ENCODE results near the gene RIC3.

Gene RIC3

DNA sequence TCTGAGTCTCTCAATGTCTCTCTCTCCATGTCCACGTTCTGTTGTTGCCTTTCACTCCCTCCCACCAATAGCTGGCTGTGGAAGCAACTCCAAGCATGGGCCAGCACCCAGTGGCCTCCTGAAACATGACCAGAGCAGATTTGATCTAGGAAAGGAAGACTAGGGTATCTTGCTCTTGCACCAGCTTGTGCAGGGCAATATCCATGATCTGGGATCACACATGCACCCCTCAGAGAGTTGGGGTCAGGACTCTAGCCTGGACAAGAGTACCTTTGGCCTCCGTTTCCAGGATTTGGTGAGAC lies 34.5 kb upstream of the RIC3 start:
- TF ChIP-seq PPARA (CRISPR knock-in tag; IDR thresholded peaks at IDR 0.05; ENCODE audit: borderline replicate concordance): no peak
- TF ChIP-seq, protein P1, sequence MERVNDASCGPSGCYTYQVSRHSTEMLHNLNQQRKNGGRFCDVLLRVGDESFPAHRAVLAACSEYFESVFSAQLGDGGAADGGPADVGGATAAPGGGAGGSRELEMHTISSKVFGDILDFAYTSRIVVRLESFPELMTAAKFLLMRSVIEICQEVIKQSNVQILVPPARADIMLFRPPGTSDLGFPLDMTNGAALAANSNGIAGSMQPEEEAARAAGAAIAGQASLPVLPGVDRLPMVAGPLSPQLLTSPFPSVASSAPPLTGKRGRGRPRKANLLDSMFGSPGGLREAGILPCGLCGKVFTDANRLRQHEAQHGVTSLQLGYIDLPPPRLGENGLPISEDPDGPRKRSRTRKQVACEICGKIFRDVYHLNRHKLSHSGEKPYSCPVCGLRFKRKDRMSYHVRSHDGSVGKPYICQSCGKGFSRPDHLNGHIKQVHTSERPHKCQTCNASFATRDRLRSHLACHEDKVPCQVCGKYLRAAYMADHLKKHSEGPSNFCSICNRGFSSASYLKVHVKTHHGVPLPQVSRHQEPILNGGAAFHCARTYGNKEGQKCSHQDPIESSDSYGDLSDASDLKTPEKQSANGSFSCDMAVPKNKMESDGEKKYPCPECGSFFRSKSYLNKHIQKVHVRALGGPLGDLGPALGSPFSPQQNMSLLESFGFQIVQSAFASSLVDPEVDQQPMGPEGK (CRISPR knock-in tag; IDR thresholded peaks at IDR 0.05; ENCODE audit: borderline replicate concordance): no peak
- no peak for TF ChIP-seq ZNF565 (CRISPR knock-in tag; conservative IDR thresholded peaks at IDR 0.05; ENCODE audit: low read depth)
- TF ChIP-seq RARB (CRISPR knock-in tag; IDR thresholded peaks at IDR 0.05): no peak
- no peak for ATAC-seq

DNA sequence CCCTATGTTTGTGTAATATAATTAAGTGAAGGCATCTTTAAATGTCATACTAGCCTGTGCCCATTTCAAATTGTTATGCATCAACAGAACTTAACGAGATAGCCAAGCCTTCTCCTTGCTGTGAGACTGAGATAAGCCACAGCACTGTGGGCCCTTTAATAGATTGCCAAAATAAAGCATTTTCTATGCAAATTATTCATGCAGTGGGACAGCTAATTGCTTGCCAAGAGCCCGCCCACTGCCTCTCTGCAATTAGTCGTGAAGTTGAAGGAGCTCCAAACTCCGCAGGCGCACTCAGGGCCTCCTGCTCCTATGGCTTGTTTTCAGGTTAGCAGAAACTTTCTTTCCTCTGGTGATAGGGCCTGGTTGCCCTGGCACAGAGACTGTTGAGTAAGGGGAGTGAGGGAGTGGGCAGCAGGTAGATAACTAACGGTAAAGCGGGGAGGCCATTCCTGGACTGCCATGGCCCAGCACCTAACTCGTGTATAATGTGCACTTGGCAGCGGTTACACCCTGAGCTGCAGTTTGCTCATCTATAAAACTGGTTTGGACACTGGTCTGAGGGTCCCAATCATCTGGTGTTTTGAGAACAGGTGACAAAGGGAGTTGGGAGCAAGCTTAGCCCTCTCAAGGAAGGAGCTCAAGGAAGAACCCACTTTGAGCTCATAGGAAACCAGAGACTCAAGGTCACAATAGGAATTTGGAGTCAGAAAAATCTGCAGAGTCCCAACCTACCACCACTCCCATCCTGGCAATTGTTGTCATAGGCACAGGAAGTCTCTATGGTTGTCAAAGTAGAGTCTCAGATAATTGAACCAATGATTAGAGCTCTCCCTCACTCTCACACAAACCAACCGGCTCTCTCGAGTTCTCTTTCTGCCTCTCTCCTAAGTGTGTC lies 33.9 kb upstream of the RIC3 start:
- no peak for ATAC-seq
- TF ChIP-seq OSR1 (CRISPR knock-in tag; IDR thresholded peaks at IDR 0.05) (no peak), TCF4 (CRISPR knock-in tag; IDR thresholded peaks at IDR 0.05; ENCODE audit: borderline replicate concordance) (no peak), CSDC2 (CRISPR knock-in tag; IDR thresholded peaks at IDR 0.05) (no peak), BACH2 (CRISPR knock-in tag; IDR thresholded peaks at IDR 0.05; ENCODE audit: borderline replicate concordance) (no peak), ZFP3 (CRISPR knock-in tag; IDR thresholded peaks at IDR 0.05) (no peak), ISL1 (CRISPR knock-in tag; IDR thresholded peaks at IDR 0.05) (no peak), GLIS3 (CRISPR knock-in tag; IDR thresholded peaks at IDR 0.05) (no peak), TOX (CRISPR knock-in tag; IDR thresholded peaks at IDR 0.05; ENCODE audit: borderline replicate concordance) (no peak), ESRRG (CRISPR knock-in tag; IDR thresholded peaks at IDR 0.05) (no peak)

DNA sequence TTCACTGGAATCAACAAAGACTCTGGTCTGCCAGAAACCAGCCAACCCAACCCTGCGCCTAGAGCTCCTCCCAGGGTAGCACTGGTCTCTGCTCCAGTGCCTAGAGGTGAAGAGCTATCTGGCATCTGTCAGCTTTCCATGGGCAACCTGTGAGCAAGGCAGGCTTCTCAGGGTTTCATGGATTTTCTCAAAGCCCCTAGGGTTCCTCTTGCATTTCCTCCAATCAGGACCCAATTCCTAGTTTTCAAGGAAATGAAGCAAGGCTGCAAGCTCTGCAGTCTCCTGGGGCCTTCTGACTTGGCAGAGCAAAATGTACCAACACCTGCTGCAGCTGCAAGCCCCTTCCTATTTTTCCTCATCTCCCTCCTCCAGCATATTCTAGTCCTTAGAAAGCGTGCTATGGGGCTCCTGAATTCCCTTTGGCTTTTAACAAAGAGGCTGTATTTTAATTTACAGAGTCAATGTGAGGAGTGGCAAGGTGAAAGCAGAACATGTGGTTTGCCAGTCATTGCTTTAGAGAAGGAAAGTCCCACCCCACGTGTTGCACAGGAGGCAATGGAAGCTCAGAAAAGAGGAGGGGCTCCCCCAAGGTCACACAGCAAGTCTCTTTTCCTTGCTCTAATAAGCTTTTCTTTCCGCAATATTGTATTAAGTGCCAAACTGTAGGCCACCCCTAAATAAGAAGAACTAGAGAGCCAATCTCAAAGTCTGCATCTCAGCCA lies 33.0 kb upstream of the RIC3 start:
- no peak for ATAC-seq
- no peak for TF ChIP-seq BACH2 (CRISPR knock-in tag; IDR thresholded peaks at IDR 0.05; ENCODE audit: borderline replicate concordance)
- no peak for TF ChIP-seq ZNF565 (CRISPR knock-in tag; conservative IDR thresholded peaks at IDR 0.05; ENCODE audit: low read depth)
- no peak for TF ChIP-seq ZFP3 (CRISPR knock-in tag; IDR thresholded peaks at IDR 0.05)
- TF ChIP-seq, protein P2, sequence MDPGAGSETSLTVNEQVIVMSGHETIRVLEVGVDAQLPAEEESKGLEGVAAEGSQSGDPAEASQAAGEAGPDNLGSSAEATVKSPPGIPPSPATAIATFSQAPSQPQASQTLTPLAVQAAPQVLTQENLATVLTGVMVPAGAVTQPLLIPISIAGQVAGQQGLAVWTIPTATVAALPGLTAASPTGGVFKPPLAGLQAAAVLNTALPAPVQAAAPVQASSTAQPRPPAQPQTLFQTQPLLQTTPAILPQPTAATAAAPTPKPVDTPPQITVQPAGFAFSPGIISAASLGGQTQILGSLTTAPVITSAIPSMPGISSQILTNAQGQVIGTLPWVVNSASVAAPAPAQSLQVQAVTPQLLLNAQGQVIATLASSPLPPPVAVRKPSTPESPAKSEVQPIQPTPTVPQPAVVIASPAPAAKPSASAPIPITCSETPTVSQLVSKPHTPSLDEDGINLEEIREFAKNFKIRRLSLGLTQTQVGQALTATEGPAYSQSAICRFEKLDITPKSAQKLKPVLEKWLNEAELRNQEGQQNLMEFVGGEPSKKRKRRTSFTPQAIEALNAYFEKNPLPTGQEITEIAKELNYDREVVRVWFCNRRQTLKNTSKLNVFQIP (CRISPR knock-in tag; IDR thresholded peaks at IDR 0.05; ENCODE audit: borderline replicate concordance, low read depth): no peak
- no peak for TF ChIP-seq RARB (CRISPR knock-in tag; IDR thresholded peaks at IDR 0.05)
- no peak for TF ChIP-seq ZFP30 (CRISPR knock-in tag; IDR thresholded peaks at IDR 0.05)
- TF ChIP-seq ESRRG (CRISPR knock-in tag; IDR thresholded peaks at IDR 0.05): no peak
- no peak for TF ChIP-seq ARNTL (CRISPR knock-in tag; IDR thresholded peaks at IDR 0.05; ENCODE audit: borderline replicate concordance, low read depth)
- TF ChIP-seq, protein P3, sequence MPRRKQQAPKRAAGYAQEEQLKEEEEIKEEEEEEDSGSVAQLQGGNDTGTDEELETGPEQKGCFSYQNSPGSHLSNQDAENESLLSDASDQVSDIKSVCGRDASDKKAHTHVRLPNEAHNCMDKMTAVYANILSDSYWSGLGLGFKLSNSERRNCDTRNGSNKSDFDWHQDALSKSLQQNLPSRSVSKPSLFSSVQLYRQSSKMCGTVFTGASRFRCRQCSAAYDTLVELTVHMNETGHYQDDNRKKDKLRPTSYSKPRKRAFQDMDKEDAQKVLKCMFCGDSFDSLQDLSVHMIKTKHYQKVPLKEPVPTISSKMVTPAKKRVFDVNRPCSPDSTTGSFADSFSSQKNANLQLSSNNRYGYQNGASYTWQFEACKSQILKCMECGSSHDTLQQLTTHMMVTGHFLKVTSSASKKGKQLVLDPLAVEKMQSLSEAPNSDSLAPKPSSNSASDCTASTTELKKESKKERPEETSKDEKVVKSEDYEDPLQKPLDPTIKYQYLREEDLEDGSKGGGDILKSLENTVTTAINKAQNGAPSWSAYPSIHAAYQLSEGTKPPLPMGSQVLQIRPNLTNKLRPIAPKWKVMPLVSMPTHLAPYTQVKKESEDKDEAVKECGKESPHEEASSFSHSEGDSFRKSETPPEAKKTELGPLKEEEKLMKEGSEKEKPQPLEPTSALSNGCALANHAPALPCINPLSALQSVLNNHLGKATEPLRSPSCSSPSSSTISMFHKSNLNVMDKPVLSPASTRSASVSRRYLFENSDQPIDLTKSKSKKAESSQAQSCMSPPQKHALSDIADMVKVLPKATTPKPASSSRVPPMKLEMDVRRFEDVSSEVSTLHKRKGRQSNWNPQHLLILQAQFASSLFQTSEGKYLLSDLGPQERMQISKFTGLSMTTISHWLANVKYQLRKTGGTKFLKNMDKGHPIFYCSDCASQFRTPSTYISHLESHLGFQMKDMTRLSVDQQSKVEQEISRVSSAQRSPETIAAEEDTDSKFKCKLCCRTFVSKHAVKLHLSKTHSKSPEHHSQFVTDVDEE (CRISPR knock-in tag; IDR thresholded peaks at IDR 0.05): no peak
- TF ChIP-seq, protein P4, sequence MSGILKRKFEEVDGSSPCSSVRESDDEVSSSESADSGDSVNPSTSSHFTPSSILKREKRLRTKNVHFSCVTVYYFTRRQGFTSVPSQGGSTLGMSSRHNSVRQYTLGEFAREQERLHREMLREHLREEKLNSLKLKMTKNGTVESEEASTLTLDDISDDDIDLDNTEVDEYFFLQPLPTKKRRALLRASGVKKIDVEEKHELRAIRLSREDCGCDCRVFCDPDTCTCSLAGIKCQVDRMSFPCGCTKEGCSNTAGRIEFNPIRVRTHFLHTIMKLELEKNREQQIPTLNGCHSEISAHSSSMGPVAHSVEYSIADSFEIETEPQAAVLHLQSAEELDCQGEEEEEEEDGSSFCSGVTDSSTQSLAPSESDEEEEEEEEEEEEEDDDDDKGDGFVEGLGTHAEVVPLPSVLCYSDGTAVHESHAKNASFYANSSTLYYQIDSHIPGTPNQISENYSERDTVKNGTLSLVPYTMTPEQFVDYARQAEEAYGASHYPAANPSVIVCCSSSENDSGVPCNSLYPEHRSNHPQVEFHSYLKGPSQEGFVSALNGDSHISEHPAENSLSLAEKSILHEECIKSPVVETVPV (CRISPR knock-in tag; IDR thresholded peaks at IDR 0.05): no peak
- no peak for TF ChIP-seq ZC3H10 (CRISPR knock-in tag; IDR thresholded peaks at IDR 0.05)
- TF ChIP-seq TCF4 (CRISPR knock-in tag; IDR thresholded peaks at IDR 0.05; ENCODE audit: borderline replicate concordance): no peak
- TF ChIP-seq, protein P5, sequence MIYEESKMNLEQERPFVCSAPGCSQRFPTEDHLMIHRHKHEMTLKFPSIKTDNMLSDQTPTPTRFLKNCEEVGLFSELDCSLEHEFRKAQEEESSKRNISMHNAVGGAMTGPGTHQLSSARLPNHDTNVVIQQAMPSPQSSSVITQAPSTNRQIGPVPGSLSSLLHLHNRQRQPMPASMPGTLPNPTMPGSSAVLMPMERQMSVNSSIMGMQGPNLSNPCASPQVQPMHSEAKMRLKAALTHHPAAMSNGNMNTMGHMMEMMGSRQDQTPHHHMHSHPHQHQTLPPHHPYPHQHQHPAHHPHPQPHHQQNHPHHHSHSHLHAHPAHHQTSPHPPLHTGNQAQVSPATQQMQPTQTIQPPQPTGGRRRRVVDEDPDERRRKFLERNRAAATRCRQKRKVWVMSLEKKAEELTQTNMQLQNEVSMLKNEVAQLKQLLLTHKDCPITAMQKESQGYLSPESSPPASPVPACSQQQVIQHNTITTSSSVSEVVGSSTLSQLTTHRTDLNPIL (CRISPR knock-in tag; IDR thresholded peaks at IDR 0.05; ENCODE audit: low read depth): no peak
- no peak for TF ChIP-seq CSDC2 (CRISPR knock-in tag; IDR thresholded peaks at IDR 0.05)
- no peak for TF ChIP-seq ZNF70 (CRISPR knock-in tag; IDR thresholded peaks at IDR 0.05)
- TF ChIP-seq ZNF8 (CRISPR knock-in tag; IDR thresholded peaks at IDR 0.05): no peak
- TF ChIP-seq, protein P1 (CRISPR knock-in tag; IDR thresholded peaks at IDR 0.05; ENCODE audit: borderline replicate concordance): no peak
